Epithelial cell of prostate (primary cell): ENCODE measurements around the gene ZBP1.

ENCODE experiments used
- DNase-seq: peaks from one replicate; pipeline ENCODE4 v3.0.0-alpha.2; 2011; ENCODE audit warnings: low read depth, low spot score
- H3K27ac ChIP-seq: fragments of 450-650 bp; 2 replicates; pipeline ENCODE4 v1.5.1; 2017; ENCODE audit warnings: mild to moderate bottlenecking

The ZBP1 gene

GRCh38 chr20:57577679-57578475, 42.3 kb downstream of the ZBP1 start:
- H3K27ac ChIP-seq, result no peak overlapping the region
- no peak for DNase-seq

- H3K27ac ChIP-seq, result no peak overlapping the region
- DNase-seq, result no peak
Measured at GRCh38 chr20:57576617-57577550, 43.3 kb downstream of the ZBP1 start.

GRCh38 chr20:57576002-57576401, 44.2 kb downstream of the ZBP1 start:
- H3K27ac ChIP-seq, result no peak overlapping the region
- DNase-seq, result no peak

- no peak for DNase-seq
- H3K27ac ChIP-seq, result no peak overlapping the region
Measured at GRCh38 chr20:57574954-57575353, 45.3 kb downstream of the ZBP1 start.

GRCh38 chr20:57573894-57574293, 46.3 kb downstream of the ZBP1 start:
- DNase-seq, result no peak
- no peak overlapping the region for H3K27ac ChIP-seq

- no peak for DNase-seq
- H3K27ac ChIP-seq, result no peak overlapping the region
Measured at GRCh38 chr20:57573242-57573641, 47.0 kb downstream of the ZBP1 start.

- no peak overlapping the region for H3K27ac ChIP-seq
- DNase-seq, result no peak
Measured at GRCh38 chr20:57571782-57572416, 48.3 kb downstream of the ZBP1 start.

GRCh38 chr20:57570920-57571319, 49.3 kb downstream of the ZBP1 start:
- H3K27ac ChIP-seq, result no peak overlapping the region
- no peak for DNase-seq

GRCh38 chr20:57570145-57570850, 49.9 kb downstream of the ZBP1 start:
- DNase-seq, result no peak
- H3K27ac ChIP-seq, result no peak overlapping the region

- no peak for DNase-seq
- H3K27ac ChIP-seq, result no peak overlapping the region
Measured at GRCh38 chr20:57568960-57569359, 51.3 kb downstream of the ZBP1 start.

- DNase-seq, result no peak
- H3K27ac ChIP-seq, result no peak overlapping the region
Measured at GRCh38 chr20:57568088-57568896, 51.9 kb downstream of the ZBP1 start.

GRCh38 chr20:57567471-57568079, 52.7 kb downstream of the ZBP1 start:
- no peak overlapping the region for H3K27ac ChIP-seq
- DNase-seq, result no peak

- DNase-seq, result no peak
- no peak overlapping the region for H3K27ac ChIP-seq
Measured at GRCh38 chr20:57566803-57567459, 53.3 kb downstream of the ZBP1 start.

GRCh38 chr20:57566399-57566798, 53.8 kb downstream of the ZBP1 start:
- no peak overlapping the region for H3K27ac ChIP-seq
- no peak for DNase-seq

- no peak for DNase-seq
- H3K27ac ChIP-seq, result no peak overlapping the region
Measured at GRCh38 chr20:57564951-57565642, 55.1 kb downstream of the ZBP1 start.

GRCh38 chr20:57564180-57564802, 55.9 kb downstream of the ZBP1 start:
- no peak overlapping the region for H3K27ac ChIP-seq
- no peak for DNase-seq

- no peak overlapping the region for H3K27ac ChIP-seq
- DNase-seq, result no peak
Measured at GRCh38 chr20:57563522-57563921, 56.7 kb downstream of the ZBP1 start.
